ENCODE measurements around the gene TMEFF1.
A peak's percentile ranks its signal among the peaks of the same experiment; 100 is the strongest.

The TMEFF1 gene

GRCh38 chr9:100575765-100576386 is 102.9 kb downstream of the TMEFF1 start:
- peak in 1 of 2 experiments; percentile 34 for DNase-seq (ENCODE audit: low read depth in 2 of 2)

GRCh38 chr9:100577776-100578448 is 105.0 kb downstream of the TMEFF1 start, which contains the start of gene CAVIN4:
Gene CAVIN4, plus strand, starts transcription at chr9:100578079. Its CDS starts 65 bp downstream, at chr9:100578144.
- DNase-seq (ENCODE audit: low read depth in 2 of 2), result no peak

GRCh38 chr9:100578610-100579009 is 105.7 kb downstream of the TMEFF1 start:
- DNase-seq (ENCODE audit: low read depth in 2 of 2), result no peak

- DNase-seq (ENCODE audit: low read depth in 2 of 2), result no peak
These were observed 106.7 kb downstream of the TMEFF1 start for GRCh38 chr9:100579665-100580064.

GRCh38 chr9:100580257-100580656 is 107.3 kb downstream of the TMEFF1 start:
- no peak for DNase-seq (ENCODE audit: low read depth in 2 of 2)

- DNase-seq (ENCODE audit: low read depth in 2 of 2), result no peak
These were observed 108.1 kb downstream of the TMEFF1 start for GRCh38 chr9:100581081-100581480.

- DNase-seq (ENCODE audit: low read depth in 2 of 2), result no peak
These were observed 108.7 kb downstream of the TMEFF1 start for GRCh38 chr9:100581661-100582060.

- no peak for DNase-seq (ENCODE audit: low read depth in 2 of 2)
These were observed 110.3 kb downstream of the TMEFF1 start for GRCh38 chr9:100583014-100583802.

GRCh38 chr9:100584951-100585350 is 112.0 kb downstream of the TMEFF1 start:
- no peak for DNase-seq (ENCODE audit: low read depth in 2 of 2)

- no peak for DNase-seq (ENCODE audit: low read depth in 2 of 2)
These were observed 113.1 kb downstream of the TMEFF1 start for GRCh38 chr9:100586093-100586492.

GRCh38 chr9:100587375-100587774 is 114.4 kb downstream of the TMEFF1 start:
- DNase-seq (ENCODE audit: low read depth in 2 of 2), result no peak

GRCh38 chr9:100589582-100589981 is 116.6 kb downstream of the TMEFF1 start:
- peak in 1 of 2 experiments; percentile 34 for DNase-seq (ENCODE audit: low read depth in 2 of 2)

- DNase-seq (ENCODE audit: low read depth in 2 of 2), result peak in 1 of 2 experiments; percentile 16
These were observed 117.5 kb downstream of the TMEFF1 start for GRCh38 chr9:100590481-100590880.

GRCh38 chr9:100591139-100591538 is 118.2 kb downstream of the TMEFF1 start:
- DNase-seq (ENCODE audit: low read depth in 2 of 2), result no peak

- DNase-seq (ENCODE audit: low read depth in 2 of 2), result no peak
These were observed 118.9 kb downstream of the TMEFF1 start for GRCh38 chr9:100591639-100592412.

GRCh38 chr9:100595391-100596199 is 122.6 kb downstream of the TMEFF1 start:
- peak; percentile 41 to 49 for DNase-seq (ENCODE audit: low read depth in 2 of 2)

- DNase-seq (ENCODE audit: low read depth in 2 of 2), result no peak
These were observed 124.3 kb downstream of the TMEFF1 start for GRCh38 chr9:100597236-100597635.

- peak; percentile 40 to 41 for DNase-seq (ENCODE audit: low read depth in 2 of 2)
These were observed 125.7 kb downstream of the TMEFF1 start for GRCh38 chr9:100598641-100599145.

- no peak for DNase-seq (ENCODE audit: low read depth in 2 of 2)
These were observed 127.7 kb downstream of the TMEFF1 start for GRCh38 chr9:100600521-100601079.

- peak; percentile 20 to 21 for DNase-seq (ENCODE audit: low read depth in 2 of 2)
These were observed 128.3 kb downstream of the TMEFF1 start for GRCh38 chr9:100601216-100601615.

All from fibroblast of skin of left quadriceps (primary cell).